Activated CD8-positive, alpha-beta memory T cell treated with anti-CD3 and anti-CD28 coated beads, Interleukin-2, amount 10 ng/mL, durations not matched to agents 7 days and 5 days (primary cell): Measurements from ENCODE around the gene KLHL3. TPM values are rescaled to one million over a fixed set of nuclear protein-coding genes. Genes with fewer than 3 reads are reported as not detected.
A peak's percentile ranks its signal among the peaks of the same experiment; 100 is the strongest.
"Not testable (repeated sequence)": the region's sequence is repeated elsewhere in the genome, so short reads cannot be mapped to it uniquely, and the experiment has no call there.

ENCODE experiments used
- ATAC-seq: fragments of 150-1000 bp; cut with Tn5 transposase; one replicate; pipeline ENCODE4 v1.10.0; 2021; ENCODE audit warnings: moderate library complexity
- CTCF ChIA-PET: fragments of 350-600 bp; sonication (Branson Sonifier 250); formaldehyde crosslinking; loops from one replicate; lab custom pipeline; 2021; ENCODE audit warnings: antibody characterized with exemption; lab: Charles Lee
- DNase-seq: peaks from one replicate; pipeline ENCODE4 v3.0.0-alpha.2; 2020
- H3K27ac Mint-ChIP-seq: one replicate; pipeline ENCODE4 v1.8.0; 2021; ENCODE audit warnings: mild to moderate bottlenecking, mixed read lengths
- H3K27me3 Mint-ChIP-seq: one replicate; pipeline ENCODE4 v1.8.0; 2021; ENCODE audit warnings: mixed read lengths
- H3K36me3 Mint-ChIP-seq: one replicate; pipeline ENCODE4 v1.8.0; 2021; ENCODE audit warnings: mild to moderate bottlenecking, mixed read lengths
- H3K4me1 Mint-ChIP-seq: one replicate; pipeline ENCODE4 v1.8.0; 2021; ENCODE audit warnings: mixed read lengths
- H3K4me3 Mint-ChIP-seq: one replicate; pipeline ENCODE4 v1.8.0; 2021; ENCODE audit warnings: mild to moderate bottlenecking, moderate library complexity, mixed read lengths
- H3K9me3 Mint-ChIP-seq: one replicate; pipeline ENCODE4 v1.8.0; 2022; ENCODE audit warnings: low read depth, mixed read lengths
- total RNA-seq, 2 experiments: library from RNA; stranded (reverse); gene quantifications; one replicate each; pipeline ENCODE4 v1.2.3, GENCODE V29; 2021

The KLHL3 gene, protein sequence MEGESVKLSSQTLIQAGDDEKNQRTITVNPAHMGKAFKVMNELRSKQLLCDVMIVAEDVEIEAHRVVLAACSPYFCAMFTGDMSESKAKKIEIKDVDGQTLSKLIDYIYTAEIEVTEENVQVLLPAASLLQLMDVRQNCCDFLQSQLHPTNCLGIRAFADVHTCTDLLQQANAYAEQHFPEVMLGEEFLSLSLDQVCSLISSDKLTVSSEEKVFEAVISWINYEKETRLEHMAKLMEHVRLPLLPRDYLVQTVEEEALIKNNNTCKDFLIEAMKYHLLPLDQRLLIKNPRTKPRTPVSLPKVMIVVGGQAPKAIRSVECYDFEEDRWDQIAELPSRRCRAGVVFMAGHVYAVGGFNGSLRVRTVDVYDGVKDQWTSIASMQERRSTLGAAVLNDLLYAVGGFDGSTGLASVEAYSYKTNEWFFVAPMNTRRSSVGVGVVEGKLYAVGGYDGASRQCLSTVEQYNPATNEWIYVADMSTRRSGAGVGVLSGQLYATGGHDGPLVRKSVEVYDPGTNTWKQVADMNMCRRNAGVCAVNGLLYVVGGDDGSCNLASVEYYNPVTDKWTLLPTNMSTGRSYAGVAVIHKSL
- 1 to 10 TPM; 3.0 to 5.7 TPM for total RNA-seq

- Mint-ChIP-seq H3K27me3 (no peaks in the 10 kb centered on the region), H3K9me3 (no peaks in the 10 kb centered on the region), H3K4me1 (peaks cover 6% of the 10 kb centered on the region), H3K36me3 (peaks cover 5% of the 10 kb centered on the region), H3K4me3 (no peak within 1 kb of the TSS), H3K27ac (no peak within 1 kb of the TSS)
- DNase-seq (peak; percentile 61), ATAC-seq (peak; percentile 63)
- CTCF ChIA-PET: interaction anchor here (0.7 to 5.3 kb wide), 14 partner anchors 11 to 110 kb away, joined by 3 to 43 read pairs (median 4); partner anchors contain the start of gene HNRNPA0
Measured at GRCh38 chr5:137735555-137736284, at the start of gene KLHL3. Gene KLHL3 (minus strand): TSS chr5:137736089. CDS start chr5:137735646, 443 bp downstream.

GRCh38 chr5:137782984-137783536 lies 47.2 kb upstream of the KLHL3 start:
- no peak for DNase-seq
- no peaks in the 10 kb centered on the region for H3K9me3 Mint-ChIP-seq
- no peaks in the 10 kb centered on the region for H3K4me1 Mint-ChIP-seq
- CTCF ChIA-PET: no interaction called here
- peaks cover 19% of the 10 kb centered on the region for H3K27me3 Mint-ChIP-seq
- ATAC-seq: no peak
- no peak overlapping the region for H3K27ac Mint-ChIP-seq
- H3K36me3 Mint-ChIP-seq: no peaks in the 10 kb centered on the region
- no peak overlapping the region for H3K4me3 Mint-ChIP-seq

GRCh38 chr5:137782055-137782454 lies 46.2 kb upstream of the KLHL3 start:
- DNase-seq (no peak), ATAC-seq (no peak)
- no peak overlapping the region for H3K4me3 Mint-ChIP-seq
- CTCF ChIA-PET: interaction anchor here (0.9 to 1.5 kb wide), 4 partner anchors 12 to 349 kb away, joined by 3 read pairs; no protein-coding TSS in a partner anchor
- H3K36me3 Mint-ChIP-seq: no peaks in the 10 kb centered on the region
- no peaks in the 10 kb centered on the region for H3K9me3 Mint-ChIP-seq
- no peak overlapping the region for H3K27ac Mint-ChIP-seq
- H3K4me1 Mint-ChIP-seq: no peaks in the 10 kb centered on the region
- peaks cover 16% of the 10 kb centered on the region for H3K27me3 Mint-ChIP-seq

GRCh38 chr5:137778772-137779564 lies 43.1 kb upstream of the KLHL3 start:
- Mint-ChIP-seq H3K27ac (no peak overlapping the region), H3K4me3 (no peak overlapping the region), H3K27me3 (peaks cover 6% of the 10 kb centered on the region), H3K4me1 (no peaks in the 10 kb centered on the region), H3K36me3 (no peaks in the 10 kb centered on the region), H3K9me3 (no peaks in the 10 kb centered on the region)
- DNase-seq: no peak
- no peak for ATAC-seq
- CTCF ChIA-PET: interaction anchor here (0.9 to 3.8 kb wide), 39 partner anchors 9 to 356 kb away, joined by 3 to 26 read pairs (median 4); partner anchors contain the start of genes HNRNPA0, KLHL3 and PKD2L2

DNA sequence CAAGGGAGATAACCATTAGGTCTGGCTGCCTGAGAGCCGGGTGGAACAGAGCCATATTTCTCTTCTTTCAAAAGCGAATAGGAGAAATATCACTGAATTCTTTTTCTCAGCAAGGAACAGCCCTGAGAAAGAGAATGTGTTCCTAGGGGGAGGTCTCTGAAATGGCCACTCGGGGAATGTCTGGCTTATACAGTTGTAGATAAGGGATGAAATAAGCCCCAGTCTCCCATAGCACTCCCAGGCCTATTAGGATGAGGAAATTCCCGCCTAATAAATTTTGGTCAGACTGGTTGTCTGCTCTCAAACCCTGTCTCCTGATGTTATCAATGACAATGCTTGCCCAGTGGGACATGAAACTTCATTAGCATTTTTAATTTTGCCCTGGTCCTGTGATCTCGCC lies 32.0 kb upstream of the KLHL3 start:
- H3K36me3 Mint-ChIP-seq, H3K27me3 Mint-ChIP-seq, H3K4me3 Mint-ChIP-seq, ATAC-seq, DNase-seq, H3K27ac Mint-ChIP-seq, H3K4me1 Mint-ChIP-seq, H3K9me3 Mint-ChIP-seq: not testable (repeated sequence)
- CTCF ChIA-PET: interaction anchor here (0.7 kb wide), 1 partner anchor 10 kb away, joined by 4 read pairs; no protein-coding TSS in a partner anchor

- no peak for ATAC-seq
- Mint-ChIP-seq H3K4me1 (peaks cover 3% of the 10 kb centered on the region), H3K36me3 (peaks cover 5% of the 10 kb centered on the region), H3K4me3 (no peak overlapping the region), H3K27me3 (peaks cover 4% of the 10 kb centered on the region), H3K9me3 (no peaks in the 10 kb centered on the region), H3K27ac (no peak overlapping the region)
- CTCF ChIA-PET: interaction anchor here (1.2 to 1.9 kb wide), 2 partner anchors 10 to 12 kb away, joined by 3 to 4 read pairs; no protein-coding TSS in a partner anchor
- DNase-seq: no peak
Measured at GRCh38 chr5:137761566-137761965, 25.7 kb upstream of the KLHL3 start.

- H3K27me3 Mint-ChIP-seq: peaks cover 3% of the 10 kb centered on the region
- DNase-seq (no peak), ATAC-seq (no peak)
- no peak overlapping the region for H3K4me3 Mint-ChIP-seq
- no peak overlapping the region for H3K27ac Mint-ChIP-seq
- H3K36me3 Mint-ChIP-seq: peaks cover 3% of the 10 kb centered on the region
- H3K9me3 Mint-ChIP-seq: no peaks in the 10 kb centered on the region
- H3K4me1 Mint-ChIP-seq: peaks cover 3% of the 10 kb centered on the region
- CTCF ChIA-PET: interaction anchor here (1.2 to 1.9 kb wide), 2 partner anchors 9 to 13 kb away, joined by 3 to 4 read pairs; no protein-coding TSS in a partner anchor
Measured at GRCh38 chr5:137760719-137761516, 25.0 kb upstream of the KLHL3 start.

GRCh38 chr5:137760294-137760693 lies 24.4 kb upstream of the KLHL3 start:
- no peaks in the 10 kb centered on the region for H3K36me3 Mint-ChIP-seq
- no peak overlapping the region for H3K27ac Mint-ChIP-seq
- DNase-seq (no peak), ATAC-seq (no peak)
- CTCF ChIA-PET: interaction anchor here (1.2 to 1.3 kb wide), 3 partner anchors 9 to 19 kb away, joined by 3 to 6 read pairs (median 5); no protein-coding TSS in a partner anchor
- H3K4me3 Mint-ChIP-seq: no peak overlapping the region
- H3K9me3 Mint-ChIP-seq: no peaks in the 10 kb centered on the region
- peaks cover 4% of the 10 kb centered on the region for H3K4me1 Mint-ChIP-seq
- no peaks in the 10 kb centered on the region for H3K27me3 Mint-ChIP-seq

DNA sequence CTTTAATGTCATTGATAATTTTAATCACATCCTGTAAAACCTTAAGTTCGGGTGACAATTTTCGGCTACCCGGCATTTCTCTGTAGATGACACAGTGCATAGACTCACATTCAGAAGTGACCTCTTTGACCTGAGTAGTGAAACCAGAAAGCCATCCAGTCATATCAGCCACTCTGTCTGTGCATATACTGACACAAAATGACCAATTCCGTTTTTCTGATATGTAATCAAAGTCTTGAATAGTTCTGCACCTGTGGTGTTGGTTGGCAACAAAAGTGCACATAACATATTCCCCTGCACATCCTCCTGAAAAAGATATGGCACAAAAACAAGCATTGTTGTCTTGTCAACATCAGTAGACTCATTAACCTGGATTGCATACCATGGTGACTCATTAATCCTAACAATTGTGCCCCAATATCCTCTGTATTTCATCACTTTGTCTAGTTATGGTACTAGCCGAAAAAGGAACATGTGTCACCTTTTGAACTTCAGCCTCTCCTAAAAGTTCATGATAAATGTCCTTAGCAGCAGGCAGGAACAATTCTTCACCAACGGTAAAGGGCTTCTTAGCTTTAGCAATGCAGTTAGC lies 22.9 kb upstream of the KLHL3 start:
- DNase-seq: no peak
- CTCF ChIA-PET: no interaction called here
- H3K4me3 Mint-ChIP-seq: no peak overlapping the region
- H3K4me1 Mint-ChIP-seq: peaks cover 9% of the 10 kb centered on the region
- H3K27ac Mint-ChIP-seq: no peak overlapping the region
- H3K27me3 Mint-ChIP-seq: no peaks in the 10 kb centered on the region
- H3K9me3 Mint-ChIP-seq: no peaks in the 10 kb centered on the region
- no peaks in the 10 kb centered on the region for H3K36me3 Mint-ChIP-seq
- no peak for ATAC-seq

GRCh38 chr5:137758121-137758520 lies 22.2 kb upstream of the KLHL3 start:
- ATAC-seq (no peak), DNase-seq (no peak)
- H3K27ac Mint-ChIP-seq: no peak overlapping the region
- peaks cover 9% of the 10 kb centered on the region for H3K4me1 Mint-ChIP-seq
- CTCF ChIA-PET: no interaction called here
- H3K4me3 Mint-ChIP-seq: no peak overlapping the region
- peaks cover 5% of the 10 kb centered on the region for H3K36me3 Mint-ChIP-seq
- H3K27me3 Mint-ChIP-seq: no peaks in the 10 kb centered on the region
- no peaks in the 10 kb centered on the region for H3K9me3 Mint-ChIP-seq

DNA sequence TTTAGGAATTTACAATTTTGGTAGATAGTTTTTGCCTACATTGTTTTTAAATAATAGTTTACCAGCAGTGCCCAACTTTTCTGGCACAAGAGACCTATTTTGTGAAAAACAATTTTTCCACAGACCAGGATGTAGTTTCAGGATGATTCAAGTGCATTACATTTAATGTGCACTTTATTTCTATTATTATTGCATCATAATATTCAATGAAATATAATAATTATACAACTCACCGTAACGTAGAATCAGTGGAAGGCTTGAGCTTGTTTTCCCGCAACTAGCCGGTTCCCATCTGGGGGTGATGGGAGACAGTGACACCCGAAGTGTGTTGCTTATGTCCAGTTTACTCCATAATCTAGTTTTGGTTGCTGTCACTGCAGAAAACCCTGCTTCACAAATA lies 21.7 kb upstream of the KLHL3 start:
- ATAC-seq (no peak), DNase-seq (no peak)
- H3K4me3 Mint-ChIP-seq: no peak overlapping the region
- CTCF ChIA-PET: no interaction called here
- no peaks in the 10 kb centered on the region for H3K9me3 Mint-ChIP-seq
- H3K36me3 Mint-ChIP-seq: peaks cover 10% of the 10 kb centered on the region
- H3K4me1 Mint-ChIP-seq: peaks cover 9% of the 10 kb centered on the region
- no peaks in the 10 kb centered on the region for H3K27me3 Mint-ChIP-seq
- H3K27ac Mint-ChIP-seq: no peak overlapping the region
